Colonic mucosa (tissue), 4 donors: ENCODE results near the gene TBC1D22A. TPM values are rescaled to one million over a fixed set of nuclear protein-coding genes. Genes with fewer than 3 reads are reported as not detected.

Source experiments
- DNase-seq: peaks from one replicate; pipeline ENCODE4 v3.0.0-alpha.2; 2020
- H3K27ac ChIP-seq: fragments of 200-600 bp; one replicate; pipeline ENCODE4 v1.8.0; 2021
- H3K27me3 ChIP-seq: fragments of 200-600 bp; one replicate; pipeline ENCODE4 v1.8.0; 2021
- H3K36me3 ChIP-seq: fragments of 200-600 bp; one replicate; pipeline ENCODE4 v1.8.0; 2021
- H3K4me1 ChIP-seq: fragments of 200-600 bp; one replicate; pipeline ENCODE4 v1.8.0; 2021; ENCODE audit warnings: mild to moderate bottlenecking
- H3K4me3 ChIP-seq: fragments of 200-600 bp; one replicate; pipeline ENCODE4 v1.8.0; 2021
- H3K9ac ChIP-seq, 2 donors: one replicate each; pipeline ENCODE4 v1.7.0; 2013; ENCODE audit warnings: control low read depth in 2 of 2, low read depth in 2 of 2, low read length in 2 of 2
- H3K9me3 ChIP-seq: fragments of 200-600 bp; one replicate; pipeline ENCODE4 v1.8.0; 2021
- CTCF ChIP-seq: fragments of 200-600 bp; IDR thresholded peaks from one replicate; pipeline ENCODE4 v1.8.0; 2022; ENCODE audit warnings: antibody characterized with exemption, mild to moderate bottlenecking
- intact Hi-C: fragments of 100-400 bp; cut with DNase I; formaldehyde crosslinking; loops from one replicate; pipeline ENCODE4 v1.14.1; 2022
- total RNA-seq, 2 donors: library from RNA; stranded (reverse); fragmentation: NEBNext Ultra II Directional in 1 of 2; extraction: Animal tissue kit (Norgen Biotek cat#: 25700) in 1 of 2; gene quantifications; one replicate each; pipeline ENCODE4 v1.2.1, GENCODE V29; 2021
- donor health status: healthy.
- donor health status: DM: no; HTN: no; CAD: no.
- donor health status: DM: no; HTN: no; CAD: no.

The TBC1D22A gene
- total RNA-seq, 2 donors from 2014 or later, result 34.2 to 36.4 TPM

GRCh38 chr22:46854125-46854870, 91.8 kb downstream of the TBC1D22A start:
- H3K27me3 ChIP-seq, result no peaks in the 10 kb centered on the region
- DNase-seq, result no peak
- no peaks in the 10 kb centered on the region for H3K9me3 ChIP-seq
- H3K9ac ChIP-seq, result no peak overlapping the region
- no peaks in the 10 kb centered on the region for H3K36me3 ChIP-seq
- H3K4me1 ChIP-seq, result no peaks in the 10 kb centered on the region
- H3K27ac ChIP-seq, result no peak overlapping the region
- intact Hi-C loops, result no loop called here
- H3K4me3 ChIP-seq, result no peak overlapping the region
- TF ChIP-seq CTCF, result no peak

GRCh38 chr22:46855681-46856080, 93.2 kb downstream of the TBC1D22A start:
- no peaks in the 10 kb centered on the region for H3K27me3 ChIP-seq
- no peak overlapping the region for H3K27ac ChIP-seq
- H3K36me3 ChIP-seq, result no peaks in the 10 kb centered on the region
- no peak for DNase-seq
- H3K4me3 ChIP-seq, result no peak overlapping the region
- H3K9me3 ChIP-seq, result no peaks in the 10 kb centered on the region
- H3K9ac ChIP-seq, result no peak overlapping the region
- TF ChIP-seq CTCF, result no peak
- intact Hi-C loops, result no loop called here
- H3K4me1 ChIP-seq, result no peaks in the 10 kb centered on the region

DNA sequence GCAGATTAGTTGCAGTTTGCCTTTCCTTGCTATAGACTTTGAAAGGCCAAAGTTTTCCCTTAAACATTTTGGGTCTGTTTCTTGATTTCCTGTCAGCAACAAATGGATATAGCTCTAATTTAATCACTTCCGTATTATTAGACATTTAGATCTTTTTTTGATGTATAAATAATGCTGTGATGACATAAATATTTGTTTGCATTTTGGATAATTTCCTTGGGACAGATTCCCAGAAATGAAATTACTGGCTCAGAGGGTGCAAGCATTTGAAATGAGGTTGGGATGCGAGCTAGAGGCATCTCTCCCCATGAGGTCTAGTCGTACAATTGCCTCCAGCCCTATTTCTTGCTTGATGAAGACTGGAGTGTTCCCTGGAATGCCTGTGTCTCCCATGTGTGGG, 94.2 kb downstream of the TBC1D22A start:
- no peak for DNase-seq
- no peak overlapping the region for H3K4me3 ChIP-seq

DNA sequence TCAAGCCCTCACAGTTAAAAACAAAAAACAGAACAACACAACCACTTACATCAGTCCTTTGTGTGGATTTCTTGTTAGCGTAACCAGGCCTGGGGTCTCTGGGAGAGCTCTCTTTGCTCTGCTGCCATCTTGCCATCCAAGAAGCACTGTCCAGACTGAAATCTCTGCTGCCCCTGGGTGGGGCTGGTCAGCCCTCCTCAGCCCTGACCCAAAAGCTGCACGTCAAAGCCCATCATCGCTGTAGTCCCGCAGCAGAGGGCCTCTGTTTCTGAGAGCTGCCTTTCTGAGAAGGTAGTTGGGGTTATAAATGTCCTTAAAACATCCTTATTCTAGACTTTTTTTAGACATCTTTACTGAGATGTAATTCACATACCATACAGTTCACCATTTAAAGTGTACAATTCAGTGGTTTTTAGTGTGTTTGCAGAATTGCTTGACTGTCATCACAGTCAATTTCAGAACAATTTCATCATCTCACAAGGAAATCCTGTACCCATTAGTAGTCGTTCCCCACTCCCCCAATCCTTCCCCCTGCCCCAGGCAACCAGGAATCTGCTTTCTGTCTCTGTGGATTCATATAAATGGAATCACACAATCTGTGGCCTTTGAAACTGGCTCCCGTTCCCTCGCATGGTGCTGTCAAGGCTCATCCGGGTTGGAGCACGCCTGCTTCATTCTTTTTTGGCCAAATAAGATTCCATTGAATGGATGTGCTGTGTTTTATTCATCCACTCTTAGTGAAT, 94.9 kb downstream of the TBC1D22A start:
- Histone ChIP-seq H3K36me3 (no peaks in the 10 kb centered on the region), H3K27me3 (no peaks in the 10 kb centered on the region), H3K27ac (no peak overlapping the region), H3K9me3 (no peaks in the 10 kb centered on the region), H3K9ac (no peak overlapping the region), H3K4me3 (no peak overlapping the region), H3K4me1 (no peaks in the 10 kb centered on the region)
- intact Hi-C loops, result no loop called here
- TF ChIP-seq CTCF, result no peak
- no peak for DNase-seq

More for the DNA sequence above, 94.2 kb downstream of the TBC1D22A start:
- no peak overlapping the region for H3K27ac ChIP-seq
- no peaks in the 10 kb centered on the region for H3K4me1 ChIP-seq
- H3K9ac ChIP-seq, result no peak overlapping the region
- H3K27me3 ChIP-seq, result no peaks in the 10 kb centered on the region
- H3K9me3 ChIP-seq, result no peaks in the 10 kb centered on the region
- intact Hi-C loops, result no loop called here
- H3K36me3 ChIP-seq, result no peaks in the 10 kb centered on the region
- TF ChIP-seq CTCF, result no peak

DNA sequence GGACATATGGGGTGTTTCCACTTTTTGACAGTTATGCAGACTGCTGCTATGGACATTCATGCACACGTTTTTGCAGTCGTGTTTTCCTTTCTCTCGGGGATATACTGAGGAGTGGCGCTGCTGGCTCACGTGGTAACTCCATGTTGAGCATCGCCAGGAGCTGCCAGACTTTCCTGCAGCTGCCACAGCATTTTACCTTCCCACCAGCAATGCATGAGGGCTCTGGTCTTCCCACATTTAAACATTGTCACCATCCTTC, 95.4 kb downstream of the TBC1D22A start:
- no peak overlapping the region for H3K4me3 ChIP-seq
- H3K9ac ChIP-seq, result no peak overlapping the region
- no peak for TF ChIP-seq CTCF
- no peak for DNase-seq
- no peaks in the 10 kb centered on the region for H3K9me3 ChIP-seq
- intact Hi-C loops, result no loop called here
- H3K4me1 ChIP-seq, result no peaks in the 10 kb centered on the region
- no peak overlapping the region for H3K27ac ChIP-seq
- H3K27me3 ChIP-seq, result no peaks in the 10 kb centered on the region
- H3K36me3 ChIP-seq, result no peaks in the 10 kb centered on the region
